T-helper 1 cell (primary cell): ENCODE results near the gene SEMG1.

Source experiments
- DNase-seq, 5 donors: peaks; one replicate each; pipeline ENCODE4 v3.0.0-alpha.2; 2012 to 2020
- total RNA-seq, 4 donors: gene quantifications; one replicate each; lab custom pipeline; 2026; lab: John Stamatoyannopoulos, UW

SEMG1 gene
- 0 reads per million in 4 donors for total RNA-seq

- no peak for DNase-seq
These were observed at the start of gene SEMG1 for GRCh38 chr20:45206725-45207124. Gene SEMG1 (plus strand): TSS chr20:45207033. CDS start chr20:45207054, 21 bp downstream.

GRCh38 chr20:45157962-45158361 is 48.9 kb upstream of the SEMG1 start:
- no peak for DNase-seq

- DNase-seq, result no peak
These were observed 43.6 kb upstream of the SEMG1 start for GRCh38 chr20:45163083-45163803.

- DNase-seq, result no peak
These were observed 41.9 kb upstream of the SEMG1 start for GRCh38 chr20:45164906-45165305.

- no peak for DNase-seq
These were observed 33.3 kb upstream of the SEMG1 start for GRCh38 chr20:45173522-45173921.

- no peak for DNase-seq
These were observed 32.1 kb upstream of the SEMG1 start, which contains the start of gene PI3 for GRCh38 chr20:45174434-45175364. Gene PI3 (plus strand): TSS chr20:45174902. CDS start chr20:45174923, 21 bp downstream.

GRCh38 chr20:45176526-45177267 is 30.1 kb upstream of the SEMG1 start:
- DNase-seq, result no peak

- DNase-seq, result no peak
These were observed 27.7 kb upstream of the SEMG1 start for GRCh38 chr20:45179166-45179565.

GRCh38 chr20:45181639-45182038 is 25.2 kb upstream of the SEMG1 start:
- DNase-seq, result no peak

GRCh38 chr20:45183084-45183483 is 23.7 kb upstream of the SEMG1 start:
- no peak for DNase-seq

GRCh38 chr20:45187693-45188092 is 19.1 kb upstream of the SEMG1 start:
- DNase-seq, result no peak

- DNase-seq, result no peak
These were observed 17.7 kb upstream of the SEMG1 start for GRCh38 chr20:45189067-45189609.

GRCh38 chr20:45189861-45190260 is 17.0 kb upstream of the SEMG1 start:
- DNase-seq, result no peak

- no peak for DNase-seq
These were observed 14.9 kb upstream of the SEMG1 start for GRCh38 chr20:45191926-45192325.

- DNase-seq, result no peak
These were observed 13.5 kb upstream of the SEMG1 start for GRCh38 chr20:45193331-45193730.

GRCh38 chr20:45209924-45210323 is 3.1 kb downstream of the SEMG1 start:
- DNase-seq, result no peak

GRCh38 chr20:45211569-45212474 is 5.0 kb downstream of the SEMG1 start:
- no peak for DNase-seq

- no peak for DNase-seq
These were observed 6.0 kb downstream of the SEMG1 start for GRCh38 chr20:45212836-45213235.

- DNase-seq, result no peak
These were observed 11.3 kb downstream of the SEMG1 start for GRCh38 chr20:45218124-45218523.

- no peak for DNase-seq
These were observed 11.8 kb downstream of the SEMG1 start for GRCh38 chr20:45218636-45219035.

GRCh38 chr20:45221076-45221475 is 14.2 kb downstream of the SEMG1 start, which contains the start of gene SEMG2:
Gene SEMG2 (plus strand): TSS chr20:45221373. CDS start chr20:45221390, 17 bp downstream.
- DNase-seq, result no peak
